Gastrocnemius medialis (tissue), 4 donors: ENCODE results near the gene CILP2.

Experiments used
- CTCF ChIP-seq, 5 experiments: fragments of 450-650 bp in 3 of 5; fragments of 200-600 bp in 2 of 5; sonication (generic) in 2 of 5; IDR thresholded peaks in 4 of 5; conservative IDR thresholded peaks in 1 of 5; 1 replicate in 4 of 5; 2 replicates in 1 of 5; pipeline ENCODE4 v1.5.1; 2016 to 2019; ENCODE audit warnings: antibody characterized with exemption in 5 of 5, mild to moderate bottlenecking in 3 of 5, moderate library complexity in 3 of 5
- POLR2A ChIP-seq, 2 donors: fragments of 450-650 bp; IDR thresholded peaks; one replicate each; pipeline ENCODE4 v1.6.1; 2017; ENCODE audit warnings: antibody characterized with exemption in 2 of 2, mild to moderate bottlenecking in 2 of 2, moderate library complexity in 2 of 2

GRCh38 chr19:19543640-19544039 is 5.6 kb downstream of the CILP2 start:
- no peak for TF ChIP-seq CTCF (IDR thresholded peaks at IDR 0.05 in 4 of 5, conservative IDR thresholded peaks at IDR 0.05 in 1 of 5)
- TF ChIP-seq POLR2A (IDR thresholded peaks at IDR 0.05) = no peak
